GM10248 (cell line): Measurements from ENCODE around the gene ABCF3.

ENCODE experiments used
- CTCF ChIA-PET: fragments of 300-600 bp; sonication (Branson Sonifier 250); formaldehyde crosslinking; extraction: SDS; loops from one replicate; lab custom pipeline; 2021; ENCODE audit warnings: antibody characterized with exemption; lab: Yijun Ruan, JAX
- POLR2A ChIA-PET: fragments of 350-650 bp; sonication (Branson Sonifier 250); formaldehyde crosslinking; extraction: SDS; loops from one replicate; lab custom pipeline; 2020; ENCODE audit warnings: antibody characterized with exemption; lab: Yijun Ruan, JAX
- DNase-seq: peaks from one replicate; pipeline ENCODE4 v3.0.0; 2012; ENCODE audit errors: extremely low spot score
- CTCF ChIP-seq: IDR thresholded peaks from 2 replicates; pipeline ENCODE4 v1.5.1; 2012; ENCODE audit warnings: mild to moderate bottlenecking, low read depth; ENCODE audit errors: extremely low read depth, missing control alignments, control extremely low read depth

ABCF3 gene

GRCh38 chr3:184231671-184232070, 45.7 kb downstream of the ABCF3 start:
- CTCF ChIA-PET = interaction anchor here (1.3 to 1.4 kb wide), 2 partner anchors 11 to 18 kb away, joined by 4 to 5 read pairs; partner anchors contain the start of gene EEF1AKMT4
- POLR2A ChIA-PET = no interaction called here
- TF ChIP-seq CTCF = no peak
- DNase-seq = no peak

- TF ChIP-seq CTCF = no peak
- POLR2A ChIA-PET = interaction anchor here (0.6 kb wide), 1 partner anchor 36 kb away, joined by 3 read pairs; no protein-coding TSS in a partner anchor
- CTCF ChIA-PET = interaction anchor here (1.6 kb wide), 1 partner anchor 338 kb away, joined by 5 read pairs; no protein-coding TSS in a partner anchor
- DNase-seq = no peak
Observed at GRCh38 chr3:184233127-184233843, 47.3 kb downstream of the ABCF3 start.

GRCh38 chr3:184234224-184234623, 48.2 kb downstream of the ABCF3 start:
- TF ChIP-seq CTCF = no peak
- ChIA-PET POLR2A (interaction anchor here (0.6 kb wide), 1 partner anchor 37 kb away, joined by 3 read pairs; no protein-coding TSS in a partner anchor), CTCF (interaction anchor here (1.1 kb wide), 1 partner anchor 16 kb away, joined by 3 read pairs; the partner anchor contains the start of gene EEF1AKMT4)
- no peak for DNase-seq

GRCh38 chr3:184234671-184235380, 48.8 kb downstream of the ABCF3 start:
- ChIA-PET CTCF (interaction anchor here (1.1 kb wide), 1 partner anchor 15 kb away, joined by 3 read pairs; the partner anchor contains the start of gene EEF1AKMT4), POLR2A (no interaction called here)

GRCh38 chr3:184235381-184236032, 49.5 kb downstream of the ABCF3 start:
- POLR2A ChIA-PET = no interaction called here
- CTCF ChIA-PET = interaction anchor here (1.0 to 7.8 kb wide), 2 partner anchors 7 to 11 kb away, joined by 4 to 98 read pairs; partner anchors contain the start of gene VWA5B2
- DNase-seq = no peak
- no peak for TF ChIP-seq CTCF

More at GRCh38 chr3:184234671-184235380, 48.8 kb downstream of the ABCF3 start:
- TF ChIP-seq CTCF = no peak
- DNase-seq = no peak

- no peak for TF ChIP-seq CTCF
- POLR2A ChIA-PET = no interaction called here
- CTCF ChIA-PET = interaction anchor here (1.0 to 7.8 kb wide), 2 partner anchors 8 to 10 kb away, joined by 4 to 98 read pairs; partner anchors contain the start of gene VWA5B2
- DNase-seq = no peak
Observed at GRCh38 chr3:184236033-184236410, 50.0 kb downstream of the ABCF3 start.
